ENCODE measurements around the gene CFAP47.

The CFAP47 gene

DNA sequence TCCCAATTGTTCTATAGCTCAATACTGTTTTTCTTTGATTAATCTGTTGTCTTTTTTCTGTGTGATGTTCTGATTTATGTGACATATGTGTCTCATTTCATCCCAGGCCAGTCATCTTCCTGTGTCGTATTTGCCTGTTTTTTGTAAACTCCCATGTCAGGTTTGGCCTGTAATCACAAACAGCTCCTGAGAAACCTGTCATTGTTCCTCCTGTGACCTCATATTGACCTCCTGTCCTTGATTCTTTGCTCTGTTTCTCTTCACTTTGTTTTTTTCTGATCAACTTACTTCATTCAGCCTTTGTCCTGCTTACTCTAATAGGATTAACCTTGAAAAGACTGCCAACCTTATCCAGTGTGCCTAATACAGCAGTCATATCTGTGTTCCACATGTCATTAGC, 438.3 kb downstream of the CFAP47 start:
- no peak for TF ChIP-seq CTCF (IDR thresholded peaks at IDR 0.05; ENCODE audit: low read depth, low read length)
- Histone ChIP-seq H3K27me3 (no peaks in the 10 kb centered on the region), H3K4me3 (ENCODE audit: low read depth, low read length) (no peak overlapping the region), H3K36me3 (no peaks in the 10 kb centered on the region), H3K9me3 (no peaks in the 10 kb centered on the region), H3K4me1 (no peaks in the 10 kb centered on the region)
- no peak for DNase-seq

- H3K27me3 ChIP-seq: no peaks in the 10 kb centered on the region
- H3K9me3 ChIP-seq: no peaks in the 10 kb centered on the region
- no peak for TF ChIP-seq CTCF (IDR thresholded peaks at IDR 0.05; ENCODE audit: low read depth, low read length)
- no peak overlapping the region for H3K4me3 ChIP-seq (ENCODE audit: low read depth, low read length)
- H3K4me1 ChIP-seq: no peaks in the 10 kb centered on the region
- DNase-seq: no peak
- H3K36me3 ChIP-seq: no peaks in the 10 kb centered on the region
Observed at GRCh38 chrX:36364262-36364661, 444.7 kb downstream of the CFAP47 start.

GRCh38 chrX:36383495-36383894, 464.0 kb downstream of the CFAP47 start:
- Histone ChIP-seq H3K9me3 (no peaks in the 10 kb centered on the region), H3K36me3 (no peaks in the 10 kb centered on the region), H3K4me1 (no peaks in the 10 kb centered on the region), H3K4me3 (ENCODE audit: low read depth, low read length) (no peak overlapping the region), H3K27me3 (no peaks in the 10 kb centered on the region)
- TF ChIP-seq CTCF (IDR thresholded peaks at IDR 0.05; ENCODE audit: low read depth, low read length): no peak
- no peak for DNase-seq

GRCh38 chrX:36388901-36389300, 469.4 kb downstream of the CFAP47 start:
- no peak overlapping the region for H3K4me3 ChIP-seq (ENCODE audit: low read depth, low read length)
- H3K4me1 ChIP-seq: no peaks in the 10 kb centered on the region
- TF ChIP-seq CTCF (IDR thresholded peaks at IDR 0.05; ENCODE audit: low read depth, low read length): no peak
- H3K9me3 ChIP-seq: no peaks in the 10 kb centered on the region
- no peaks in the 10 kb centered on the region for H3K36me3 ChIP-seq
- no peaks in the 10 kb centered on the region for H3K27me3 ChIP-seq
- DNase-seq: no peak

DNA sequence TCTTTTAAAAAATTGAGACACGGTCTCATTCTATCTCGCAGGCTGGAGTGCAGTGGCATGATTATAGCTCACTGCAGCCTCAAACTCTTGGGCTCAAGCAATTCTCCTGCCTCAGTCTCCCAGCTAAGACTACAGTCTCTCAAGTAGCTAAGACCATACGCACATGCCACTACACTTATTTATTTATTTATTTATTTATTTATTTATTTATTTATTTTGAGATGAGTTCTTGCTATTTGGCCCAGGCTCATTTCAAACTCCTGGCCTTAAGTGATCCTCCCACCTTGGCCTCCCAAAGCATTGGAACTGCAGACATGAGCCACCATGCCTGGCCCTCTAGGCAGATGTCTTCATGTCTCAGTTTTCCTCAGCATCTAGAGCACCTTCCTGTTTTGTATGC, 482.2 kb downstream of the CFAP47 start:
- no peak for DNase-seq
- Histone ChIP-seq H3K4me1 (no peaks in the 10 kb centered on the region), H3K4me3 (ENCODE audit: low read depth, low read length) (no peak overlapping the region), H3K36me3 (no peaks in the 10 kb centered on the region), H3K27me3 (no peaks in the 10 kb centered on the region), H3K9me3 (no peaks in the 10 kb centered on the region)
- TF ChIP-seq CTCF (IDR thresholded peaks at IDR 0.05; ENCODE audit: low read depth, low read length): no peak

GRCh38 chrX:36407836-36408235, 488.3 kb downstream of the CFAP47 start:
- DNase-seq: no peak
- no peak for TF ChIP-seq CTCF (IDR thresholded peaks at IDR 0.05; ENCODE audit: low read depth, low read length)

More at GRCh38 chrX:36407836-36408235, 488.3 kb downstream of the CFAP47 start:
- no peaks in the 10 kb centered on the region for H3K36me3 ChIP-seq
- H3K9me3 ChIP-seq: no peaks in the 10 kb centered on the region
- no peaks in the 10 kb centered on the region for H3K4me1 ChIP-seq
- H3K4me3 ChIP-seq (ENCODE audit: low read depth, low read length): no peak overlapping the region
- no peaks in the 10 kb centered on the region for H3K27me3 ChIP-seq
